ENCODE data around the gene HNRNPUL2. TPM values are rescaled to one million over a fixed set of nuclear protein-coding genes. Genes with fewer than 3 reads are reported as not detected.
A peak's percentile ranks its signal among the peaks of the same experiment; 100 is the strongest.

HNRNPUL2 gene
- total and polyA plus RNA-seq, 2 donors (not counting 3 experiments of a cell fraction or from before 2014, with no cell fraction given) = 18.3 to 56.2 TPM

- no peaks in the 10 kb centered on the region for H3K9me3 ChIP-seq (replicated peaks; ENCODE audit: control insufficient read depth, insufficient read depth, low read length)
- BruUV-seq (replicated peaks) = no TSS peak
- ChIA-PET CTCF (interaction anchor here (0.6 to 4.5 kb wide), 9 partner anchors 14 to 302 kb away, joined by 3 to 39 read pairs (median 5); partner anchors contain the start of genes SLC3A2, TAF6L, TMEM179B and ZBTB3), POLR2A (interaction anchor here (1.0 to 3.2 kb wide), 10 partner anchors 10 to 154 kb away, joined by 3 to 25 read pairs (median 5); partner anchors contain the start of genes C11orf98, CSKMT, EEF1G and GANAB)
- peaks cover 9 to 21% of the 10 kb centered on the region in 2 experiments for H3K36me3 ChIP-seq (ENCODE audit: control insufficient read depth in 2 of 2, extremely low read depth in 1 of 2, insufficient read depth in 2 of 2, low read length in 2 of 2)
- FAIRE-seq = no peak
- H3K79me2 ChIP-seq (ENCODE audit: control insufficient read depth, insufficient read depth, low read length) = peaks cover 74% of the 10 kb centered on the region
- H2AFZ ChIP-seq (ENCODE audit: low read depth, low read length) = peak overlapping the region; percentile 11
- TF ChIP-seq MYC (IDR thresholded peaks at IDR 0.05; ENCODE audit: low read depth, low read length) (no peak), GATA2 (IDR thresholded peaks at IDR 0.05; ENCODE audit: insufficient read depth, insufficient read length, low read depth, low read length) (no peak)
- peak overlapping the region; percentile 53 to 99 (median 94) for H3K4me3 ChIP-seq (replicated peaks in 1 of 3; ENCODE audit: insufficient read depth in 1 of 3, low read depth in 1 of 3, low read length in 3 of 3)
- peak overlapping the region; percentile 67 for H3K27ac ChIP-seq (ENCODE audit: insufficient read depth, low read depth, low read length)
- H3K9ac ChIP-seq (replicated peaks; ENCODE audit: extremely low read depth, insufficient read depth, low read length) = peak overlapping the region; percentile 59
- H3K9me1 ChIP-seq (replicated peaks; ENCODE audit: control insufficient read depth, extremely low read depth, insufficient read depth, low read length) = no peaks in the 10 kb centered on the region
- dilution Hi-C loops (cut with MboI; ENCODE audit: extremely low pct_ligation_motif_present, low sequenced_read_pairs) (no loop called here), intact Hi-C loops (cut with micrococcal nuclease) (loop anchor here (1.0 to 5.0 kb wide), 7 partner anchors 18 to 155 kb away; partner anchors contain the start of genes GANAB, SLC3A2, TAF6L and TMEM223)
- no peaks in the 10 kb centered on the region for H3K27me3 ChIP-seq (ENCODE audit: control insufficient read depth in 2 of 2, insufficient read depth in 2 of 2, low read length in 2 of 2)
- no peaks in the 10 kb centered on the region for H4K20me1 ChIP-seq (replicated peaks; ENCODE audit: control insufficient read depth, extremely low read depth, insufficient read depth, low read length)
- peaks cover 15% of the 10 kb centered on the region for H3K4me1 ChIP-seq (ENCODE audit: control insufficient read depth, extremely low read depth, insufficient read depth, low read length)
- DNase-seq (ENCODE audit: low read depth, low spot score) = no peak
- no peak overlapping the region for H3K4me2 ChIP-seq (ENCODE audit: insufficient read depth, low read length)
Measured at GRCh38 chr11:62726915-62727164, 417 bp downstream of the HNRNPUL2 start.

GRCh38 chr11:62726156-62726914 is 922 bp downstream of the HNRNPUL2 start:
- dilution Hi-C loops (cut with MboI; ENCODE audit: extremely low pct_ligation_motif_present, low sequenced_read_pairs) = no loop called here
- Histone ChIP-seq H3K4me3 (replicated peaks in 1 of 3; ENCODE audit: insufficient read depth in 1 of 3, low read depth in 1 of 3, low read length in 3 of 3) (peak overlapping the region; percentile 53 to 99 (median 94)), H2AFZ (ENCODE audit: low read depth, low read length) (no peak overlapping the region), H4K20me1 (replicated peaks; ENCODE audit: control insufficient read depth, extremely low read depth, insufficient read depth, low read length) (no peaks in the 10 kb centered on the region), H3K9me3 (replicated peaks; ENCODE audit: control insufficient read depth, insufficient read depth, low read length) (no peaks in the 10 kb centered on the region), H3K9ac (replicated peaks; ENCODE audit: extremely low read depth, insufficient read depth, low read length) (peak overlapping the region; percentile 59), H3K4me2 (ENCODE audit: insufficient read depth, low read length) (peak overlapping the region; percentile 90), H3K9me1 (replicated peaks; ENCODE audit: control insufficient read depth, extremely low read depth, insufficient read depth, low read length) (no peaks in the 10 kb centered on the region), H3K27ac (ENCODE audit: insufficient read depth, low read depth, low read length) (peak overlapping the region; percentile 2), H3K36me3 (ENCODE audit: control insufficient read depth in 2 of 2, extremely low read depth in 1 of 2, insufficient read depth in 2 of 2, low read length in 2 of 2) (peaks cover 12 to 25% of the 10 kb centered on the region in 2 experiments), H3K4me1 (ENCODE audit: control insufficient read depth, extremely low read depth, insufficient read depth, low read length) (peaks cover 15% of the 10 kb centered on the region), H3K27me3 (ENCODE audit: control insufficient read depth in 2 of 2, insufficient read depth in 2 of 2, low read length in 2 of 2) (no peaks in the 10 kb centered on the region), H3K79me2 (ENCODE audit: control insufficient read depth, insufficient read depth, low read length) (peaks cover 73% of the 10 kb centered on the region)
- ChIA-PET CTCF (interaction anchor here (1.0 to 4.5 kb wide), 3 partner anchors 27 to 60 kb away, joined by 3 to 39 read pairs (median 11); partner anchors contain the start of genes TMEM179B and ZBTB3), POLR2A (interaction anchor here (1.2 to 3.2 kb wide), 4 partner anchors 14 to 152 kb away, joined by 4 to 25 read pairs (median 6); partner anchors contain the start of gene EEF1G)
- TF ChIP-seq CTCF (IDR thresholded peaks at IDR 0.05; ENCODE audit: extremely low read depth in 1 of 2, insufficient read depth in 1 of 2, low read depth in 1 of 2, low read length in 2 of 2) (no peak), EZH2 (IDR thresholded peaks at IDR 0.05; ENCODE audit: borderline replicate concordance, low read depth, low read length, severe bottlenecking) (no peak), JUN (IDR thresholded peaks at IDR 0.05; ENCODE audit: borderline replicate concordance, insufficient read depth, insufficient read length, low read depth) (no peak), FOS (IDR thresholded peaks at IDR 0.05; ENCODE audit: borderline replicate concordance, insufficient read depth, low read length) (no peak), POLR2AphosphoS5 (IDR thresholded peaks at IDR 0.05; ENCODE audit: insufficient read depth, low read depth, low read length) (no peak)
- TF ChIP-seq, protein P1, sequence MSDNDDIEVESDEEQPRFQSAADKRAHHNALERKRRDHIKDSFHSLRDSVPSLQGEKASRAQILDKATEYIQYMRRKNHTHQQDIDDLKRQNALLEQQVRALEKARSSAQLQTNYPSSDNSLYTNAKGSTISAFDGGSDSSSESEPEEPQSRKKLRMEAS (IDR thresholded peaks at IDR 0.05; ENCODE audit: insufficient read depth, insufficient read length) = no peak
- FAIRE-seq (no peak), DNase-seq (ENCODE audit: low read depth, low spot score) (peak; percentile 23)
- intact Hi-C loops (cut with micrococcal nuclease) = loop anchor here (2.0 to 5.0 kb wide), 2 partner anchors 66 to 156 kb away; partner anchors contain the start of genes SLC3A2 and TMEM223
- BruUV-seq (replicated peaks) = no TSS peak
